ENCODE data around the gene UBE2E1.
"Not testable (repeated sequence)": the region's sequence is repeated elsewhere in the genome, so short reads cannot be mapped to it uniquely, and the experiment has no call there.

Gene UBE2E1

DNA sequence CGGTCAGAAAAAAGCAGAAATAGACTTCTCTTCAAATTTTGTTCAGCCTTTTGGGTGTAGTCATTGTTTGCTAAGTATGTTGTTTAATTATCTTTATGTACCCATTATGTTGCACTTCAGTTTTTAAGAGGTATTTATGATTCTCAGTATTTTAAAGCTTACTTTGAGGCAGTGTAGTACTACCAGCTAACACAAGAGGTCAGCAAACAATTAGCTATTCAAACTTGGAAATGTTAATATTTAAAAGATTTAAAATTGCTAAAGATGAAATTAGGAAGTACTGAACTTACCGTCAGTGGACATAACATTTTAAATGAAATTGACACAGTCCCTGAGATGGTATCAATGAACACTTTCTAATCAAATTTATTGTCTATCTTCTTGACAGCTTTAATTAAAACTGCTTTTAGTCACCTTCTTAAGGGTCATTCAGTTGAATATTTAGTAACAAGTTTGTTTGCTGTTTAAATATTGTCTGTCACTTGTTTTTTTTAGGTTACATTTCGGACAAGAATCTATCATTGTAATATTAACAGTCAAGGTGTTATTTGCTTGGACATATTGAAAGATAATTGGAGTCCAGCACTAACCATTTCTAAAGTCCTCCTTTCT is 83.0 kb downstream of the UBE2E1 start:
- no peak overlapping the region for H3K4me3 ChIP-seq (ENCODE audit: low read length)
- no peaks in the 10 kb centered on the region for H3K9me3 ChIP-seq (ENCODE audit: insufficient read depth, low read depth, low read length)
- H3K27me3 ChIP-seq (ENCODE audit: insufficient read depth, low read length): no peaks in the 10 kb centered on the region
- H3K4me1 ChIP-seq (ENCODE audit: insufficient read depth, low read length): peaks cover 12% of the 10 kb centered on the region
- no peak overlapping the region for H3K9ac ChIP-seq (ENCODE audit: low read depth, low read length)
- no peak overlapping the region for H3K27ac ChIP-seq (ENCODE audit: low read length)
- H3K36me3 ChIP-seq (ENCODE audit: insufficient read depth, low read depth, low read length): peaks cover 41% of the 10 kb centered on the region

DNA sequence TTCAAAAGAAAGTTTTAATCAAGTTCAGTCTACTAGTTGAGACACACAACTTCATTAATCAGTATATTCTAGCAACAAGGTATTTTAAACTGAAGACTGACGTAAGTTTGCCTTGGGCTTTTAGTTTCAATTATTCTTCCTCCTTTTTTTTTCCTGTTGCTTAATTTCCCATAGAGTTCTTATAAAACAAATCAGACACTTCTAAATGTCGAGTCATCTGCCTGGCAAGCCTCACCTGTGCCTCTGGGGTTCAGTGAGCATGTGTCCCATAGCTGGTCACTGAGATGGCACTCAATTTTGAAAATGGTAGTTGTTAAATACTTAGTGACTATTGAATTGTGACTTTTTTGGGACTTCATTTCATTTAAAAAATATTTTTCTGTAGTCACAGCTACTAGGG is 83.6 kb downstream of the UBE2E1 start:
- no peaks in the 10 kb centered on the region for H3K27me3 ChIP-seq (ENCODE audit: insufficient read depth, low read length)
- H3K9me3 ChIP-seq (ENCODE audit: insufficient read depth, low read depth, low read length): no peaks in the 10 kb centered on the region
- no peak overlapping the region for H3K9ac ChIP-seq (ENCODE audit: low read depth, low read length)
- peaks cover 12% of the 10 kb centered on the region for H3K4me1 ChIP-seq (ENCODE audit: insufficient read depth, low read length)
- no peak overlapping the region for H3K27ac ChIP-seq (ENCODE audit: low read length)
- peaks cover 41% of the 10 kb centered on the region for H3K36me3 ChIP-seq (ENCODE audit: insufficient read depth, low read depth, low read length)
- H3K4me3 ChIP-seq (ENCODE audit: low read length): no peak overlapping the region

DNA sequence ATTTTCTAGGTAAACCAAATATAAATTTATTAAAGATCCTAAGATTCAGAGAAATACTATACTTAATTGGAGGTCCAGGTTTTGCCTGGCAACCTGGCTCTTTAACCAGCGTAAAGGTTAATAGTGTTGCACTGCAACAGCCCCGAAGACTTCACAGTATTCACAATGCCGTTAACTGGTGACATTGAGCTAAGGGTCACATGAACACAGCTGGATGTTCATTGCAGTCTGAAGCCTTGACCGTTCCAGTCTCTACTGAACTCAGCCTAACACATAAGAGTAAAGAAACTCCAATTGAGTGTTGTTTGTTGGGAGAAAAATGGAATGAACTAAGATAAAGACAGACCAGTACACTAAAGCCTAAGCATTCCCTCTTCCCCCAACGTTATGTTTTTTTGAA is 84.2 kb downstream of the UBE2E1 start:
- H3K9ac ChIP-seq (ENCODE audit: low read depth, low read length): no peak overlapping the region
- H3K4me3 ChIP-seq (ENCODE audit: low read length): no peak overlapping the region
- peaks cover 41% of the 10 kb centered on the region for H3K36me3 ChIP-seq (ENCODE audit: insufficient read depth, low read depth, low read length)
- no peak overlapping the region for H3K27ac ChIP-seq (ENCODE audit: low read length)
- H3K4me1 ChIP-seq (ENCODE audit: insufficient read depth, low read length): peaks cover 12% of the 10 kb centered on the region
- no peaks in the 10 kb centered on the region for H3K9me3 ChIP-seq (ENCODE audit: insufficient read depth, low read depth, low read length)
- H3K27me3 ChIP-seq (ENCODE audit: insufficient read depth, low read length): no peaks in the 10 kb centered on the region

DNA sequence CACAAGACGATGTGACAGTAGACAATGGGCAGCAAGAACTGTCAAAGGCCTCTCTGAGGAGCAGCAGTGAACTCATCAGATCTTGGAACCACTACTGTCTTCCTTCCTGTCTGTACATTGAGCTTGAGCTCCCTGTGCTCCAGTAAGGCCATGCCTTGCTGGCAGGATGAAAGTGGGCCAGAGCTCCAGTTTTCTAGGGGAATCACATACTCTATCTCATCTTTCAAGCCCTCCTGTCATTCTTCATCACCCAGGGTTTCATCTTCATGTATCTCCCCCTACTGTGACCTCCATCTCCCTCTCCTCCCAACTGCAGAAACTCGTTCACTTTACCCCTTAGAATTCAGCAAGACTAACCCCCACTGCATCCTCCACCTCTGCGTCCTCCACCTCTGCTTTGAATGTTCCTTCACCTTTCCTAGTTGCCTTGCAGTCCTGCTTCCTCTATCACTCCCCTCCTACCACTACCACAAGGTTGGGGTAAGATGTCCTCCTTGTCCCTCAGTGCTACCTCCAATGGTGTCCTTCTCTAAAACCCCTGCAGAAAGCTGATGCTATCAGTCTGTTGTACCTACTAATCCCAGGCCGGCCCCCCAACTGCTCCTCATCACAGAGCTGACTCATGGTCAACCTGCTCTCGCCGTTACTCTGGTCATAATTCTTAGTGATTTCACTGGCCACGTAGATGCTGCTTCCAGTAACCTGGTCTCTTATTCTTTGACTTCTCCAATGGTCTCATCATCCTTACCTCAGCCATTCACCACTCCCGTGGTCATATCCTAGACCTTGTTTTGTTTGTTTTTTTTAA is 88.7 kb downstream of the UBE2E1 start:
- Histone ChIP-seq H3K9ac (ENCODE audit: low read depth, low read length) (no peak overlapping the region), H3K27ac (ENCODE audit: low read length) (no peak overlapping the region), H3K4me3 (ENCODE audit: low read length) (no peak overlapping the region), H3K36me3 (ENCODE audit: insufficient read depth, low read depth, low read length) (peaks cover 59% of the 10 kb centered on the region), H3K4me1 (ENCODE audit: insufficient read depth, low read length) (peaks cover 12% of the 10 kb centered on the region), H3K27me3 (ENCODE audit: insufficient read depth, low read length) (no peaks in the 10 kb centered on the region), H3K9me3 (ENCODE audit: insufficient read depth, low read depth, low read length) (peaks cover 10% of the 10 kb centered on the region)

DNA sequence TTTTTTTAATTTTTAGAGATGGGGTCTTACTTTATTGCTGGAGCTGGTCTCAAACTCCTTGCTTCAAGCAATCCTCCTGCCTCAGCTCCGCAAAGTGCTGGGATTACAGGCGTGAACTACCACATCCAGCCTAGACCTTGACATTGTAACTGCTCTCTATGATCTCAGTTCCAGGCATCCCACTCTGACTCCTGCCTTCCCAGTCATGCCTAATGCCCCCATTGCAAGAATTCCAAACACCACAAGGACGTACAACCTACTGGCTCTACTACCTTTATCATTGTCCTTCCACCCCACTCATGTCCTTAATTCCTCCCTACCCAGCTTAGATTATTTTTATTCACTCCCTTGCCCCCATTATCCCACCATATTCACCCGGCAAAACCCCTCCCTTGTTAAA is 89.4 kb downstream of the UBE2E1 start:
- H3K9ac ChIP-seq (ENCODE audit: low read depth, low read length): no peak overlapping the region
- H3K4me3 ChIP-seq (ENCODE audit: low read length): no peak overlapping the region
- no peak overlapping the region for H3K27ac ChIP-seq (ENCODE audit: low read length)
- peaks cover 61% of the 10 kb centered on the region for H3K36me3 ChIP-seq (ENCODE audit: insufficient read depth, low read depth, low read length)
- peaks cover 12% of the 10 kb centered on the region for H3K4me1 ChIP-seq (ENCODE audit: insufficient read depth, low read length)
- peaks cover 11% of the 10 kb centered on the region for H3K9me3 ChIP-seq (ENCODE audit: insufficient read depth, low read depth, low read length)
- H3K27me3 ChIP-seq (ENCODE audit: insufficient read depth, low read length): no peaks in the 10 kb centered on the region

DNA sequence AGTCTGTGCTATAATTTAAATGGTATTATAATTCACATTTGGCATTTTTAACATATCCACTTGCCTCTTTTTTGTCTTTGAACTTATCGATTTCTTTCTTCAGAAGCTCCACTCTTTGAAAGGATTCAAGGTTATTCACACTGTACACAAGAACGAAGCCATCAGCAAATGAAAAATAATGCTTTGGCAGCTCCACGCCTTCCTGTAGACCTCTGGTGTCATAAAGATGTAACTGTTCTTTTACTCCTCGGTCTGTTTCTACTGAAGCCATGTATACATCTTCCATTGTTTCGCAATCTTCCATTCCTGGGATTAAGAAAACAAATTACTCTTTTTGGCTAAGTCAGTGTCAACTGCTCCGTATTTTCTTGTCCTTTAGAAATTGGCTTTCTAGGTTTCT is 95.0 kb downstream of the UBE2E1 start:
- Histone ChIP-seq H3K27ac (ENCODE audit: low read length) (no peak overlapping the region), H3K9me3 (ENCODE audit: insufficient read depth, low read depth, low read length) (peaks cover 11% of the 10 kb centered on the region), H3K9ac (ENCODE audit: low read depth, low read length) (no peak overlapping the region), H3K4me3 (ENCODE audit: low read length) (no peak overlapping the region), H3K36me3 (ENCODE audit: insufficient read depth, low read depth, low read length) (peaks cover 53% of the 10 kb centered on the region), H3K4me1 (ENCODE audit: insufficient read depth, low read length) (no peaks in the 10 kb centered on the region), H3K27me3 (ENCODE audit: insufficient read depth, low read length) (no peaks in the 10 kb centered on the region)

DNA sequence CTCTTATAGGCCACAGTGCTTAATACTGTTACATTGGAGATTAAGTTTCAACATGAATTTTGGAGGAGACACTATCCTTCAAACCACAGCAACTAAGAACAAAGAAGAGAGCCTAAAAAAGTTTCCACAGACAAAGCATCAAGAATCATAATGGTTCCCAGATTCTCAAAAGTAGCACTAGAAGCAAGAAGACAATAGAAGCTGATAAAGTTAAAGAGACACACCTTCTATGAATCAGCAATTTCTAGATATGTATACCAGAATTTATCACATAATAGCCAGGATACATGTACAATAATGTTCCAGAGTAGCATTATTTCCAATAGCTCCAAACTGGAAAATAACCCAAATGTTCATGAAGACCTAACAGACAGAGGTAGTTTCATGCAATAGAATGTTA is 98.8 kb downstream of the UBE2E1 start:
- Histone ChIP-seq H3K9ac (ENCODE audit: low read depth, low read length) (no peak overlapping the region), H3K27me3 (ENCODE audit: insufficient read depth, low read length) (no peaks in the 10 kb centered on the region), H3K36me3 (ENCODE audit: insufficient read depth, low read depth, low read length) (peaks cover 43% of the 10 kb centered on the region), H3K27ac (ENCODE audit: low read length) (no peak overlapping the region), H3K4me1 (ENCODE audit: insufficient read depth, low read length) (no peaks in the 10 kb centered on the region), H3K9me3 (ENCODE audit: insufficient read depth, low read depth, low read length) (peaks cover under 1% of the 10 kb centered on the region; the same call in 1 of the 2 replicates), H3K4me3 (ENCODE audit: low read length) (no peak overlapping the region)

DNA sequence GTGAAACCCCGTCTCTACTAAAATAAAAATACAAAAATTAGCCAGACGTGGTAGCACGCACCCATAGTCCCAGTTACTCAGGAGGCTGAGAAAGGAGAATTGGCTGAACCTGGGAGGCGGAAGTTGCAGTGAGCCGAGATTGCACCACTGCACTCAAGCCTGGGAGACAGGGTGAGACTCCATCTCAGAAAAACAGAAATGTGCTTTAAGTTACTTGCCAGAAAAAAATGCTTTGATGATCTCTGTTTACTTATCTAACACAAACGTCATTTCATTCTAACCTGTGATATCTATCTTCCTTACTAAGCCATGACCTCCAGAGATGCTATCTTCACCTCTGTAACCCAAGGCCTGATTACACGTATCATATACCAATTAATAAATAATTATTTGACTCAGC is 103.6 kb downstream of the UBE2E1 start:
- no peak overlapping the region for H3K27ac ChIP-seq (ENCODE audit: low read length)
- peaks cover 36% of the 10 kb centered on the region for H3K36me3 ChIP-seq (ENCODE audit: insufficient read depth, low read depth, low read length)
- H3K4me1 ChIP-seq (ENCODE audit: insufficient read depth, low read length): no peaks in the 10 kb centered on the region; the same call in 1 of the 2 replicates
- H3K9ac ChIP-seq (ENCODE audit: low read depth, low read length): no peak overlapping the region
- H3K4me3 ChIP-seq (ENCODE audit: low read length): no peak overlapping the region
- no peaks in the 10 kb centered on the region for H3K9me3 ChIP-seq (ENCODE audit: insufficient read depth, low read depth, low read length)
- no peaks in the 10 kb centered on the region for H3K27me3 ChIP-seq (ENCODE audit: insufficient read depth, low read length)

DNA sequence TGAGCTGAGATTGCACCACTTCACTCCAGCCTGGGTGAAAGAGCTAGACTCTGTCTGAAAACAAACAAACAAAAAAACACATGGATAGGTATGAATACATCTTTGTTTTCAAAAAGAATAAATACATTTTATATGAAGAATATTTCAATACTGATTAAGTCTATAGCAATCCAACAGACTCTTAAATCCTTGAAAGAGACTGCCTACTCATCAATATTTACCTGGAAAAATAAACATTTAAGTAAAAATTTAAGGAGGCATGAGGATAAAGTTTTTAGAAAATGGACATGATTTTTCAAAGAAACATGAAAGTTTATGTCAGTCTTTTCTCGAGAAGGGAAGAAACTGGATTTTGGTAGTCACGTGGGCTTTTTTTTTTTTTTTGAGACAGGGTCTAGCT is 105.6 kb downstream of the UBE2E1 start:
- H3K4me3 ChIP-seq (ENCODE audit: low read length): no peak overlapping the region
- H3K36me3 ChIP-seq (ENCODE audit: insufficient read depth, low read depth, low read length): peaks cover 31% of the 10 kb centered on the region
- peaks cover 9% of the 10 kb centered on the region for H3K4me1 ChIP-seq (ENCODE audit: insufficient read depth, low read length)
- no peak overlapping the region for H3K9ac ChIP-seq (ENCODE audit: low read depth, low read length)
- H3K27me3 ChIP-seq (ENCODE audit: insufficient read depth, low read length): peaks cover 11% of the 10 kb centered on the region; the same call in 1 of the 2 replicates
- H3K9me3 ChIP-seq (ENCODE audit: insufficient read depth, low read depth, low read length): no peaks in the 10 kb centered on the region
- no peak overlapping the region for H3K27ac ChIP-seq (ENCODE audit: low read length)

DNA sequence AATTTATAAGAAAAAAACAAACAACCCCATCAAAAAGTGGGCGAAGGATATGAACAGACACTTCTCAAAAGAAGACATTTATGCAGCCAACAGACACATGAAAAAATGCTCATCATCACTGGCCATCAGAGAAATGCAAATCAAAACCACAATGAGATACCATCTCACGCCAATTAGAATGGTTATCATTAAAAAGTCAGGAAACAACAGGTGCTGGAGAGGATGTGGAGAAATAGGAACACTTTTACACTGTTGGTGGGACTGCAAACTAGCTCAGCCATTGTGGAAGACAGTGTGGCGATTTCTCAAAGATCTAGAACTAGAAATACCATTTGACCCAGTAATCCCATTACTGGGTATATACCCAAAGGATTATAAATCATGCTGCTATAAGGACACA is 106.6 kb downstream of the UBE2E1 start:
- H3K9me3 ChIP-seq (ENCODE audit: insufficient read depth, low read depth, low read length): not testable (repeated sequence)
- peaks cover 11% of the 10 kb centered on the region; the same call in 1 of the 2 replicates for H3K27me3 ChIP-seq (ENCODE audit: insufficient read depth, low read length)

DNA sequence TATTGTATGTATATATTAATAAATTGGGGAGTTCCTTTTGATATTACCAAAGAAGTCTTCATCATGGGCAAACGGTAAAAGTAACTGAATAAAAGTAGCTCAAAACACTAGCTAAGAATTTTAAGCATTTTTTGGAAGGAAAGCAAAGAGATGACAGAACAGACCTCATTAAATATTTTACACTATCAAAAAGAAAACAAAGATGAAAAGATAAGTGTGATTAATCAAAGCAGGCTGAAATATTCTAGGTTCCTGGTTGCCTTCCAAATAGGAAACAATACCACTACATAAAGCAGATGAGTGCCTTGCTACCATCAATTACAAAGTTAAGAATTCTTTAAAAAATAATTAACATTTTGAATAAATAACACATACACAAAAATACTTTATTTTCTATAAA is 107.4 kb downstream of the UBE2E1 start:
- peaks cover 9% of the 10 kb centered on the region for H3K4me1 ChIP-seq (ENCODE audit: insufficient read depth, low read length)

More for the DNA sequence above, 106.6 kb downstream of the UBE2E1 start:
- not testable (repeated sequence) for H3K4me1 ChIP-seq (ENCODE audit: insufficient read depth, low read length); H3K4me3 ChIP-seq (ENCODE audit: low read length); H3K9ac ChIP-seq (ENCODE audit: low read depth, low read length); H3K27ac ChIP-seq (ENCODE audit: low read length)
- peaks cover 29% of the 10 kb centered on the region for H3K36me3 ChIP-seq (ENCODE audit: insufficient read depth, low read depth, low read length)

More for the DNA sequence above, 107.4 kb downstream of the UBE2E1 start:
- Histone ChIP-seq H3K36me3 (ENCODE audit: insufficient read depth, low read depth, low read length) (peaks cover 29% of the 10 kb centered on the region), H3K4me3 (ENCODE audit: low read length) (no peak overlapping the region), H3K9ac (ENCODE audit: low read depth, low read length) (no peak overlapping the region), H3K27me3 (ENCODE audit: insufficient read depth, low read length) (peaks cover 11% of the 10 kb centered on the region; the same call in 1 of the 2 replicates), H3K27ac (ENCODE audit: low read length) (no peak overlapping the region), H3K9me3 (ENCODE audit: insufficient read depth, low read depth, low read length) (no peaks in the 10 kb centered on the region)

Measured in iPS-20b (cell line).